Right lobe of liver (tissue), 6 donors: Measurements from ENCODE around the gene LITAF. TPM values are rescaled to one million over a fixed set of nuclear protein-coding genes. Genes with fewer than 3 reads are reported as not detected.

Source experiments
- ATAC-seq, 4 donors: fragments of 200-7000 bp; cut with Tn5 transposase; one replicate each; pipeline ENCODE4 v1.9.1; 2020; ENCODE audit warnings: mild to moderate bottlenecking in 4 of 4, moderate library complexity in 4 of 4
- DNase-seq, 3 donors: peaks; one replicate each; pipeline ENCODE4 v3.0.0-alpha.2; 2020
- H3K27ac ChIP-seq, 3 donors: fragments of 200-600 bp; one replicate each; pipeline ENCODE4 v1.8.0; 2022
- H3K27me3 ChIP-seq, 2 donors: fragments of 200-600 bp; one replicate each; pipeline ENCODE4 v1.8.0; 2022
- H3K36me3 ChIP-seq, 4 donors: fragments of 200-600 bp; sonication (generic) in 1 of 4; one replicate each; pipeline versions ENCODE4 v1.5.1 to v1.8.0; 2017 to 2022; ENCODE audit warnings: control low read depth in 1 of 4
- H3K4me1 ChIP-seq, 4 donors: fragments of 200-600 bp; sonication (generic) in 1 of 4; one replicate each; pipeline versions ENCODE4 v1.5.1 to v1.8.0; 2017 to 2022; ENCODE audit warnings: control low read depth in 1 of 4
- H3K4me3 ChIP-seq, 3 donors: fragments of 200-600 bp; one replicate each; pipeline ENCODE4 v1.8.0; 2022
- H3K9me3 ChIP-seq, 4 donors: fragments of 200-600 bp; sonication (generic) in 1 of 4; one replicate each; pipeline versions ENCODE4 v1.5.1 to v1.8.0; 2017 to 2022; ENCODE audit warnings: control low read depth in 1 of 4
- POLR2A ChIP-seq: fragments of 450-650 bp; IDR thresholded peaks from one replicate; pipeline ENCODE4 v1.6.1; 2017; ENCODE audit warnings: antibody characterized with exemption, mild to moderate bottlenecking
- WGBS: methylation state at CpG from one replicate; pipeline ENCODE4 v1.1.6; 2018; ENCODE audit warnings: low coverage, low lambda C conversion rate; ENCODE audit not compliant: insufficient coverage; ENCODE audit errors: missing lambda C conversion rate; 5-methylcytosine and 5-hydroxymethylcytosine counted together
- intact Hi-C, 2 donors: fragments of 100-400 bp; cut with DNase I; formaldehyde crosslinking; loops; one replicate each; pipeline versions ENCODE4 v1.11.2 to v1.14.1; 2022
- total RNA-seq, 6 experiments: library from RNA; depleted of rRNA in 2 of 6; stranded (reverse); fragments of >200 nt in 2 of 6; fragmentation: NEBNext Ultra II Directional in 3 of 6; extraction: Animal tissue kit (Norgen Biotek cat#: 25700) in 3 of 6; gene quantifications; one replicate each; pipeline versions ENCODE4 v1.1.0 to v1.2.4, GENCODE V29; 2016 to 2023
- TF ChIP-seq, protein P1 (sequence below), 4 donors: fragments of 200-600 bp in 3 of 4; fragments of 450-650 bp in 1 of 4; IDR thresholded peaks; one replicate each; pipeline versions ENCODE4 v1.5.1 to v1.8.0; 2016 to 2022; ENCODE audit warnings: antibody characterized with exemption in 4 of 4, mild to moderate bottlenecking in 2 of 4
- donor health status: DM: no; HTN: yes; CAD: no.
- donor health status: DM: no; HTN: no; CAD: no.
- donor health status: DM: no; HTN: no; CAD: no.
- donor health status: DM: no; HTN: yes; CAD: no.
- donor health status: DM: no; HTN: yes; CAD: no.

Gene LITAF
- total RNA-seq, 6 experiments from 2014 or later: 43.7 to 148 (median 59.1) TPM

DNA sequence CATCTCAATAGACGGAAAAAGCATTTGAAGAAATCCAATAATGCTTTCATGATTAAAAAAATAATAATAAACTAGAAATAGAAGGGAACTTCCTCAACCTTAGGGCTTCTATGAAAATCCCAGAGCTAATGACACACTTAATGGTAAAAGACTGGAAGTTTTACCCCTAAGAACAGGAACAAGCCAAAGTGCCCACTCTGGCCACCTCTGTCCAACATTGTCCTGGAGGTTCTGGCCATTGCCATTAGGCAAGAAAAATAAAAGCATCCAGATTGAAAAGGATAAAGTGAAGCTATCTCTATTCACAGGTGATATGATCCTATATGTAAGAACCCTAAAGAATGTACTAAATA lies 2.5 kb upstream of the LITAF start:
- no peak for DNase-seq
- H3K27me3 ChIP-seq: no peaks in the 10 kb centered on the region
- no peak for ATAC-seq
- H3K27ac ChIP-seq: no peak overlapping the region
- no peak overlapping the region for H3K4me3 ChIP-seq
- no peaks in the 10 kb centered on the region for H3K36me3 ChIP-seq
- intact Hi-C loops: no loop called here
- H3K4me1 ChIP-seq: peaks cover 0 to 7% (median 3%) of the 10 kb centered on the region in 4 donors
- no peaks in the 10 kb centered on the region for H3K9me3 ChIP-seq
- no peak for TF ChIP-seq POLR2A
- TF ChIP-seq, protein P1, sequence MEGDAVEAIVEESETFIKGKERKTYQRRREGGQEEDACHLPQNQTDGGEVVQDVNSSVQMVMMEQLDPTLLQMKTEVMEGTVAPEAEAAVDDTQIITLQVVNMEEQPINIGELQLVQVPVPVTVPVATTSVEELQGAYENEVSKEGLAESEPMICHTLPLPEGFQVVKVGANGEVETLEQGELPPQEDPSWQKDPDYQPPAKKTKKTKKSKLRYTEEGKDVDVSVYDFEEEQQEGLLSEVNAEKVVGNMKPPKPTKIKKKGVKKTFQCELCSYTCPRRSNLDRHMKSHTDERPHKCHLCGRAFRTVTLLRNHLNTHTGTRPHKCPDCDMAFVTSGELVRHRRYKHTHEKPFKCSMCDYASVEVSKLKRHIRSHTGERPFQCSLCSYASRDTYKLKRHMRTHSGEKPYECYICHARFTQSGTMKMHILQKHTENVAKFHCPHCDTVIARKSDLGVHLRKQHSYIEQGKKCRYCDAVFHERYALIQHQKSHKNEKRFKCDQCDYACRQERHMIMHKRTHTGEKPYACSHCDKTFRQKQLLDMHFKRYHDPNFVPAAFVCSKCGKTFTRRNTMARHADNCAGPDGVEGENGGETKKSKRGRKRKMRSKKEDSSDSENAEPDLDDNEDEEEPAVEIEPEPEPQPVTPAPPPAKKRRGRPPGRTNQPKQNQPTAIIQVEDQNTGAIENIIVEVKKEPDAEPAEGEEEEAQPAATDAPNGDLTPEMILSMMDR (IDR thresholded peaks at IDR 0.05): no peak
- WGBS: 93% methylated on average over 1 of the region's 1 CpG

DNA sequence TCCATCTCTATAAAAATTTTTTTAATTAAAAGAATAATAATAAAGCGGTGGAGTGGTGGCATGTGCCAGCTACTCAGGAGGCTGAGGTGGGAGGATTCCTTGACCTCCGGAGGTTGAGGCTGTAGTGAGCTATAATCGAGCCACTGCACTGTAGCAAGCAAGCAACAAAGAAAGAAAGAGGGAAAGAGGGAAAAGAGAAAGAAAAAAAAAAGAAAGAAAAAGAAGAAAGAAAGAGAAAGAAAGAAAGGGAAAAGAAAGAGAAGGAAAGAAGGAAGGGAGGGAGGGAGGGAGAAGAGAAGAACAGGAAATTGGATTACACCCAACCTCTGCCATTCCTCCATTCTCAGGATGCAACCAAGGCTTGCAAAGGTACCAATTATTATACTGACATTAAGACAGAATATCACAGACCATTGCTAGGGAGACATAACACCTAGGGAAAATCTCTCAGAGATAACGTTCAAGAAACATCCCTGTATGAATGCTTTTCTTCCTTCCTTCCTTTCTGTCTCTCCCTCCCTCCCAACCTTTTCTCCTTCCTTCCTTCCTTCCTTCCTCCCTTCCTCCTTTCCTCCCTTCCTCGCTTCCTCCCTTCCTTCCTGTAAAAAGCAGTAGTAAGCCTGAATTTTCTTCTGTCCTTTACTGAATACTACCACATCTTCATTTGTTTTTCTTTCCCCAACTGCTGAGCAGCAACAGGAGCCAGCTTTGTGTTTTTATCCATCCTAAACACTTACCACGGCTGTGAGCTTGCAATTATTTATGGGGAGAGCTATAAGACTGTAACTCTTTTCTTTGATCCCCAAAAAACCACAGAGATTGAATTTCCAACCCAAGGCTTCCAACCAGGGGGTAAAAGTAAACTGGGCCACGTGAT lies 1.8 kb upstream of the LITAF start:
- 86% methylated on average over 7 of the region's 7 CpGs for WGBS
- Histone ChIP-seq H3K36me3 (no peaks in the 10 kb centered on the region), H3K27ac (no peak overlapping the region), H3K27me3 (no peaks in the 10 kb centered on the region), H3K9me3 (no peaks in the 10 kb centered on the region), H3K4me1 (peaks cover 0 to 13% (median 6%) of the 10 kb centered on the region in 4 donors), H3K4me3 (no peak overlapping the region)
- ATAC-seq (no peak), DNase-seq (no peak)
- intact Hi-C loops: no loop called here
- TF ChIP-seq, protein P1 (IDR thresholded peaks at IDR 0.05): no peak

DNA sequence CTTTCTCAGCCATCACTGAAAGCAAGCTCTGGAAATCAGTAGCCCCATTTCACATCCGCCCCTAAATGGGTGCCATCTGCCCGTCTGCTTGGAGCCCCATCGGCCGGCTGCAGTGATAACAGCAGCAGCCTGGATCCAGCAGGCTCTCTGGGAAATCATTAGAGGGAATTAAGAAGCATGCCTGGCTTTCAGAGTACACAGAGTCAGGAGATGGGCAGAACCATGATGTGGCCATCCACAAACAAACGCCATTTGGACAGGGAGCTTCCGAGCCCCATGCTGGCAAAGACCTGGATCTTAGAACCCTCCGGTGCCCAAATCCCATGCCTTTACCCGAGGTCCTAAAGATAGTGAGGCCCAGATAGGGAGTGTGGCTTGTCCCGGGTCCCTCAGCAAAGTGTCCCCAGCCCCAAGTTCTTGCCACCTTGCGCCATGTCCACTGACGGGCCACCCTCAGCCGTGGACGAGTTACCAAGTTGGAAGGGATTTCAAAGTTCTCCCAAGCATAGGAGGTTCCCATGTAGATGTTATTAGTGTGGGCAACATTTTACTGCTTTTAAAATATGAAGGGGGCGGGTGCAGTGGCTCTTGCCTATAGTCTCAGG lies 1.0 kb upstream of the LITAF start:
- WGBS: 79% methylated on average over 6 of the region's 14 CpGs
- intact Hi-C loops: no loop called here
- H3K4me1 ChIP-seq: peaks cover 0 to 21% (median 9%) of the 10 kb centered on the region in 4 donors
- TF ChIP-seq, protein P1 (IDR thresholded peaks at IDR 0.05): no peak
- TF ChIP-seq POLR2A: no peak
- peak overlapping the region; percentile 45 to 77 (median 71) for H3K4me3 ChIP-seq
- no peaks in the 10 kb centered on the region for H3K36me3 ChIP-seq
- H3K27me3 ChIP-seq: no peaks in the 10 kb centered on the region
- DNase-seq: peak in 1 of 3 donors; percentile 51
- H3K27ac ChIP-seq: peak overlapping the region in 2 of 3 donors; percentile 91 to 95
- no peaks in the 10 kb centered on the region for H3K9me3 ChIP-seq
- no peak for ATAC-seq

DNA sequence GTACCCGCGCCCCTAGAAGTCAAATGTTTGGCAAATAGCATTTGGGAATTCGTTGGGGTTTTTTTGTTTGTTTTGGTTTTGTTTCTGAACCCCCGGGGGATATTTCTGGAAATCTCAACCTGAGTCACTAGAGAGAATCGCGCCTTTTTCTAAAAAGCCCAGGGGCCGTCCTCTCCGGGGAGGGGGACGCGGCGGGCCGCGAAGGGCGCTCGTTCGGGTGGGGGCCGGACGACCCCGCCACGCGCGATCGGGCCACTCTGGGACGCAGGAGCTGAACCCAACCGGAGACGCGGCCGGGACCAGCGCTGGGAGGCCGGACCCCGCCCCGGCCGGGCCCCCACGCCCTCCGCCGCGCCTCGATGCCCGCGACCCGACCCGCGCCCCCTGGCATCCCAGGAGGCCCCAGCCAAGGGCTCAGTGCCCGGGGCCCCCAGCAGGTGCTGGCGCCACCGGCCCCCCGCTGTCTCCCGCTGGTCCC lies 302 bp downstream of the LITAF start:
- H3K4me1 ChIP-seq: peaks cover 0 to 27% (median 10%) of the 10 kb centered on the region in 4 donors
- H3K9me3 ChIP-seq: no peaks in the 10 kb centered on the region
- 0% methylated on average over 1 of the region's 48 CpGs for WGBS
- intact Hi-C loops: no loop called here
- TF ChIP-seq, protein P1 (IDR thresholded peaks at IDR 0.05): no peak
- no peak for TF ChIP-seq POLR2A
- peak overlapping the region; percentile 91 to 97 (median 95) for H3K27ac ChIP-seq
- H3K4me3 ChIP-seq: peak overlapping the region; percentile 45 to 77 (median 71)
- H3K27me3 ChIP-seq: no peaks in the 10 kb centered on the region
- no peaks in the 10 kb centered on the region for H3K36me3 ChIP-seq
- peak; percentile 0 to 13 (median 7) for ATAC-seq
- DNase-seq: peak in 1 of 3 donors; percentile 39
